Measurements from ENCODE around the gene KCNH5.

The KCNH5 gene

GRCh38 chr14:62674563-62675237, 370.6 kb downstream of the KCNH5 start:
- H3K4me3 Mint-ChIP-seq = no peak overlapping the region
- ATAC-seq (no peak), DNase-seq (no peak)
- H3K27me3 Mint-ChIP-seq = no peaks in the 10 kb centered on the region
- no peak overlapping the region for H3K27ac Mint-ChIP-seq
- H3K4me1 Mint-ChIP-seq = no peaks in the 10 kb centered on the region
- H3K9me3 Mint-ChIP-seq = peaks cover 4% of the 10 kb centered on the region
- H3K36me3 Mint-ChIP-seq (ENCODE audit: low read depth) = no peaks in the 10 kb centered on the region

GRCh38 chr14:62673014-62673755, 372.1 kb downstream of the KCNH5 start:
- H3K27me3 Mint-ChIP-seq = no peaks in the 10 kb centered on the region
- H3K36me3 Mint-ChIP-seq (ENCODE audit: low read depth) = no peaks in the 10 kb centered on the region
- no peak overlapping the region for H3K4me3 Mint-ChIP-seq
- DNase-seq (no peak), ATAC-seq (no peak)
- H3K9me3 Mint-ChIP-seq = peaks cover 4% of the 10 kb centered on the region
- H3K27ac Mint-ChIP-seq = no peak overlapping the region
- H3K4me1 Mint-ChIP-seq = no peaks in the 10 kb centered on the region

GRCh38 chr14:62670526-62670925, 374.7 kb downstream of the KCNH5 start:
- Mint-ChIP-seq H3K36me3 (ENCODE audit: low read depth) (no peaks in the 10 kb centered on the region), H3K4me1 (no peaks in the 10 kb centered on the region), H3K27me3 (no peaks in the 10 kb centered on the region), H3K9me3 (no peaks in the 10 kb centered on the region), H3K4me3 (no peak overlapping the region), H3K27ac (no peak overlapping the region)
- DNase-seq (no peak), ATAC-seq (no peak)

GRCh38 chr14:62667421-62667914, 377.8 kb downstream of the KCNH5 start:
- H3K36me3 Mint-ChIP-seq (ENCODE audit: low read depth) = no peaks in the 10 kb centered on the region
- H3K27ac Mint-ChIP-seq = no peak overlapping the region
- ATAC-seq = no peak
- H3K27me3 Mint-ChIP-seq = no peaks in the 10 kb centered on the region
- no peaks in the 10 kb centered on the region for H3K9me3 Mint-ChIP-seq
- DNase-seq = no peak
- H3K4me1 Mint-ChIP-seq = no peaks in the 10 kb centered on the region
- no peak overlapping the region for H3K4me3 Mint-ChIP-seq

DNA sequence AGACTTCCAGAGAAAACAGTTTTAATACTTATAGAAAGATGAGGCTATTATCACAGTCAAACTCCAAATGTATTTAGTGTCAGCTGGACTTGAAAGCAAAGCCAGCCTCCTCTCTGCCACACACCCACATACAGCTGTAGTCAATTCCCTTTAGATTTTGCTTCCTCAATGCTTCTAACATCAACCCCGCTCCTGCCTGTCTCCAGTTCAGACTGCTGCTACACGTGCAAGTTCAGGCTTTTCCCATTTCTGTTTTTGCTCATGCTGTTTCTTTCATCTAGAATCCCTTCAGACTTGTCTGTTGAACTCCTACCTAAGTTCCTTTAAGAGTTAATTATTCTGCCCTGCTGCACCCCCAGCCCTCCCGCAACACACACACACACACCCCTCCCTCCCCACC, 380.0 kb downstream of the KCNH5 start:
- H3K4me1 Mint-ChIP-seq = no peaks in the 10 kb centered on the region
- H3K36me3 Mint-ChIP-seq (ENCODE audit: low read depth) = no peaks in the 10 kb centered on the region
- DNase-seq (no peak), ATAC-seq (no peak)
- no peaks in the 10 kb centered on the region for H3K27me3 Mint-ChIP-seq
- H3K9me3 Mint-ChIP-seq = peaks cover 3% of the 10 kb centered on the region
- no peak overlapping the region for H3K4me3 Mint-ChIP-seq
- H3K27ac Mint-ChIP-seq = no peak overlapping the region

- H3K27me3 Mint-ChIP-seq = no peaks in the 10 kb centered on the region
- H3K36me3 Mint-ChIP-seq (ENCODE audit: low read depth) = no peaks in the 10 kb centered on the region
- H3K4me1 Mint-ChIP-seq = no peaks in the 10 kb centered on the region
- DNase-seq (no peak), ATAC-seq (no peak)
- peaks cover 7% of the 10 kb centered on the region for H3K9me3 Mint-ChIP-seq
- H3K27ac Mint-ChIP-seq = no peak overlapping the region
- H3K4me3 Mint-ChIP-seq = no peak overlapping the region
Measured at GRCh38 chr14:62663456-62663821, 381.8 kb downstream of the KCNH5 start.

DNA sequence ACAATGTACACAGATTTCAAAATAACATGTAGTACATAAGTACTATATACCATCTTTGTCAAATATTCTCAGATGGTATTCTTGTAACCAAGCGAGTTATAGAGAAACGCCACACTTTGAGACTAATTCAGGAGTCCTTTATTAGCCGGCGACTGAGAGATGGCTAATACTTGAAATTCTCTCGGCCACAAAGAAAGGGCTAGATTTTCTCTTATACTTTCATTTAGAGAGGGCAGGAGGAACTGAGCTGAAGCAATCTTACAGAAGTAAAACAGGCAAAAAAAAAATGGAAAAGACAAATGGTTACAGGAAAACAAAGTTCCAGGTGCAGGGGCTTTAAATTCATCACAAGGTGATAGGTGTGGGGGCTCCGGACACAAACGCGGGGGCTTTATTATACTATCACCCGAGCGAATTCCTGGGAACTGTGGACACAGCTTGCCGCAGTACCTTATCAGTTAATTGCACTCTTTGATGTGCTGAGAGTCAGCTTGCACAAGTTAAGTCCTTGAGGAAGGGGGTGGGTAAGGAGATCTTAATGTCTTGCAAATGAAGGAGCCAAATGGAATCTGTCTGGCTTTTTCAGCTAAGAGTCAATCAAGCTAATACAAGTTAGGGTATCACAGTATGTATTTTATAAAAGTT, 382.3 kb downstream of the KCNH5 start:
- ATAC-seq (no peak), DNase-seq (no peak)
- H3K9me3 Mint-ChIP-seq = peaks cover 11% of the 10 kb centered on the region
- no peaks in the 10 kb centered on the region for H3K36me3 Mint-ChIP-seq (ENCODE audit: low read depth)
- H3K27me3 Mint-ChIP-seq = no peaks in the 10 kb centered on the region
- H3K4me1 Mint-ChIP-seq = no peaks in the 10 kb centered on the region
- no peak overlapping the region for H3K27ac Mint-ChIP-seq
- no peak overlapping the region for H3K4me3 Mint-ChIP-seq

- no peaks in the 10 kb centered on the region for H3K4me1 Mint-ChIP-seq
- no peaks in the 10 kb centered on the region for H3K27me3 Mint-ChIP-seq
- no peak for DNase-seq
- no peak overlapping the region for H3K4me3 Mint-ChIP-seq
- ATAC-seq = no peak
- no peaks in the 10 kb centered on the region for H3K36me3 Mint-ChIP-seq (ENCODE audit: low read depth)
- H3K27ac Mint-ChIP-seq = no peak overlapping the region
- peaks cover 11% of the 10 kb centered on the region for H3K9me3 Mint-ChIP-seq
Measured at GRCh38 chr14:62661818-62662217, 383.4 kb downstream of the KCNH5 start.

DNA sequence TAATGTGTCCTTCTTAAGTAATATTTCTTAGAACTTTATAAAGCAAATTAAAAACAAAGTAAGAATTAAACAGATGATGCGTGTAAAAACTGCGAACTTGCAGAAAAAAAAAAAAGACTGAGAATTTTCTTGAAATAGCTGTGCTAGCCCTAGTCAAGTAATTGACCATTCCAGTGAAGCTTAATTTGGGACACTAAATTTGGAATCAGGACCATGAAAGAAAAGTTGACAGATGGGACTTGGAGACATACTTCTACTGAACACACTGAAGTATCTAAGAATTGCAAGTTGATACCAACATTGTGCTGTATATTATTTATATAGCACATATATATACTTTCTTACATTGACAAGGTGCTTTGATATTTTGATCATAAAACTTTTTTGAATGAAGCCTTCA, 386.6 kb downstream of the KCNH5 start:
- peaks cover 11% of the 10 kb centered on the region for H3K9me3 Mint-ChIP-seq
- no peaks in the 10 kb centered on the region for H3K27me3 Mint-ChIP-seq
- no peak overlapping the region for H3K4me3 Mint-ChIP-seq
- H3K27ac Mint-ChIP-seq = no peak overlapping the region
- H3K36me3 Mint-ChIP-seq (ENCODE audit: low read depth) = no peaks in the 10 kb centered on the region
- DNase-seq (no peak), ATAC-seq (no peak)
- no peaks in the 10 kb centered on the region for H3K4me1 Mint-ChIP-seq

DNA sequence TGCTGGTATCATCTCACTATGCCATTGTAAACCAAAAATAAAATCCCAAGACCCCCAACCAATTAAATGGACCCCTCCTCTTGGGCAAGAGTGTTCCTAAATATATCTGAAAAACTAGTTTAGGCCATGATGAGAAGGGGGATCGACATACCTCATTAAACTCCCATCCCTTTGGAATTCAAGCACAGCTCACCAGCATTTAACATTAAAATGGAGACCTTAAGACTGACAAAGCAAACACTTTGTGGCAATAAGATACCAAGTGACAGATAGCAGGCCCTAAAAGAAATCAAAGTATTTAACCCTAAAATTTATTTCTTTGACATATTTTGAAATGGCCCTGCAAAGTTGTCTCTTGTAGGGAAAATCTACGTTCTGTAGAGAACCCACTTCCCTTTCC, 387.9 kb downstream of the KCNH5 start:
- H3K36me3 Mint-ChIP-seq (ENCODE audit: low read depth) = no peaks in the 10 kb centered on the region
- H3K27me3 Mint-ChIP-seq = no peaks in the 10 kb centered on the region
- peaks cover 11% of the 10 kb centered on the region for H3K9me3 Mint-ChIP-seq
- no peak overlapping the region for H3K4me3 Mint-ChIP-seq
- H3K4me1 Mint-ChIP-seq = no peaks in the 10 kb centered on the region
- H3K27ac Mint-ChIP-seq = no peak overlapping the region
- ATAC-seq = no peak
- no peak for DNase-seq

GRCh38 chr14:62655166-62655565, 390.1 kb downstream of the KCNH5 start:
- no peak for DNase-seq
- H3K36me3 Mint-ChIP-seq (ENCODE audit: low read depth) = no peaks in the 10 kb centered on the region
- peaks cover 7% of the 10 kb centered on the region for H3K9me3 Mint-ChIP-seq

DNA sequence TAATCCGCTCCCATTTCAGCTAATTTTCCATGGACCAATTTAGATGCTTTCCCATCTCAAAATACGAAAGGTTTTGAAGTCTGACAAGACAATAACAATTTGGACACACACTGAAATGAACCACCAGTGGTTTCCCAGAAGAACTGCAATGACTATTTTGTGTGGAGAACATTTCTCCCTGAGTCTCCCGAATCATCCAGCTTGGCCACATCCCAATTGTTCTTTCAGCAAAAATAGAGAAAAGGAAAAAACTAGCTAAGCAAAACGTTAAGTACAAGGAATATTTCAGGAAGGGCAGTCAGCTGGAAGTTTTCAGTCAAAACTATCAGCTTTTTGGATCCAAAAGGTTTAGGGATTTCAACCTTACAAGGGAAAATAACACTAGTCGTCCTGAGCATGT, 390.6 kb downstream of the KCNH5 start:
- Mint-ChIP-seq H3K27ac (no peak overlapping the region), H3K36me3 (ENCODE audit: low read depth) (no peaks in the 10 kb centered on the region), H3K4me3 (no peak overlapping the region), H3K27me3 (no peaks in the 10 kb centered on the region), H3K9me3 (peaks cover 5% of the 10 kb centered on the region), H3K4me1 (no peaks in the 10 kb centered on the region)
- DNase-seq (no peak), ATAC-seq (no peak)

More at GRCh38 chr14:62655166-62655565, 390.1 kb downstream of the KCNH5 start:
- H3K27me3 Mint-ChIP-seq = no peaks in the 10 kb centered on the region
- ATAC-seq = no peak
- no peaks in the 10 kb centered on the region for H3K4me1 Mint-ChIP-seq
- H3K4me3 Mint-ChIP-seq = no peak overlapping the region
- no peak overlapping the region for H3K27ac Mint-ChIP-seq

Data from activated naive CD8-positive, alpha-beta T cell treated with anti-CD3 and anti-CD28 coated beads, Interleukin-2, amount 50 U/mL, for 24 hours (primary cell).